HG03045 (cell line): Measurements from ENCODE around the gene CAB39L.
"Not testable (repeated sequence)": the region's sequence is repeated elsewhere in the genome, so short reads cannot be mapped to it uniquely, and the experiment has no call there.

Experiments
- ATAC-seq: cut with Tn5 transposase; IDR thresholded peaks from one replicate; pipeline ENCODE4 v1.9.1; 2021; ENCODE audit warnings: mild to moderate bottlenecking, moderate library complexity; ENCODE audit not compliant: unreplicated experiment

Gene CAB39L

DNA sequence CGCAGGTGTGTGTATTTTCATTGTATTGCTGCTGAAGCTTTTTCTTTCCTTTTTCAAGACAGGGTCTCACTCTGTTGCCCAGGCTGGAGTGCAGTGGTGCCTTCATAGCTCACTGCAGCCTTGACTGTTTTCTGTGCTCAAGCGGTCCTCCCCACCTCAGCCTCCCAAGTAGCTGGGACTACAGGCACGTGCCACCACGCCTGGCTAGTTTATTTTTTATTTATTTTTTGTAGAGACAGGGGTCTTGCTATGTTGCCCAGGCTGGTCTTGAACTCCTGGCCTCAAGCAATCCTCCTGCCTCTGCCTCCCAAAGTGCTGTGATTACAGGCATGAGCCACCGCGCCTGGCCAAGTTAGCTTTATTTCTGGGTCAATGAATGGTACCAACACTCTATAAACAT is 149.1 kb downstream of the CAB39L start:
- not testable (repeated sequence) for ATAC-seq

DNA sequence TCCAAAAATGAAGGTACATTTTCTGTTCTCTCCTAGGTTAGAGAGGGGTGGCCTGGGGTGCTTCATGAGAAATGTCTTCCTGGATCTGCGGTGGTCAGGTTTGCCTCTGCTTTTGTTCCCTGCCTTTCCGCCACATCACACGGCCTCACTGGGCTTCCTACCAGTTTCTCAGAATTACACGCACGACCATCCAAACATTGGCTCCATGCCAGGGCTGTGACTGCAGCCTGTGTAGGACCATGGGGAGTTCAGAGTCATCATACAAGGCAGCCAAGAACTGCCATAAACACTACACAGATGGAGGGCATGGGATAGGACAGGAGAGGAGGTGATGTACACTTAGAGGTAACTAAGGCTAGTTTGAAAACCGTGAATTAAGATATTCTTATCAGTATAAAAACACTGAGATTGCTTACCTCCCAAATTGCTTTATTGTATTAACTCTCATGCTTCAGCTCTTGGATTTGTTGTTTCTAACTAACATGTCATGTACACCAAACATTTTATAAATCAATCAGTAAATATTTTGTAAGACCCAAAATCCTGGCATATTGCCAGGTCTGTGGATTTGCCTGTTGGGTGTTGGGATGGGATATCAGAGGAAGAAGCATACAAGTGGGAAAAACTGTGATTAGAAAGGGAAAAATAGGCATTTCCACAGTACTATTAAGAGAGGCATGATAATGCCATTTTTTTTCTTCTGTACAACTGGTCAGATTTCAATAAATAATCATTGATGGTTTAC is 150.9 kb downstream of the CAB39L start:
- no peak for ATAC-seq

DNA sequence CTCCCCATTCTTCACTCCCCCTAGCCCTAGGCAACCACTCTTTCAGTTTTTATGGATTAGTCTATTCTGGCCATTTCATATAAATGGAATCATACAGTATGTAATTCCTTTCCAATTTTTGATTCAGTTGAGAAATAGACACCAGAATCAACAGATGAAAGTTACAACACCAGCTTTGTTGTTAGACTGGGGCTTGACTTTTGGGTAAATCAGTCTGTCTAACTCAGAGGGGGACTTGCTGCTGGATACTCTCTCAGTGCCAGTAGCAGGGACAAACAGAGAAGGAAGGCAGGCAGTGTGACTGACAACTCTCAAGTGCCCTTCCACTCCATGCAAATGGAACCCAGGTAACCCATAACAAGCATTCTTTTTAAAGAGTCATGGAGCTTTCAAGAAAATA is 155.4 kb downstream of the CAB39L start:
- no peak for ATAC-seq

GRCh38 chr13:49287995-49288394 is 155.9 kb downstream of the CAB39L start:
- no peak for ATAC-seq

DNA sequence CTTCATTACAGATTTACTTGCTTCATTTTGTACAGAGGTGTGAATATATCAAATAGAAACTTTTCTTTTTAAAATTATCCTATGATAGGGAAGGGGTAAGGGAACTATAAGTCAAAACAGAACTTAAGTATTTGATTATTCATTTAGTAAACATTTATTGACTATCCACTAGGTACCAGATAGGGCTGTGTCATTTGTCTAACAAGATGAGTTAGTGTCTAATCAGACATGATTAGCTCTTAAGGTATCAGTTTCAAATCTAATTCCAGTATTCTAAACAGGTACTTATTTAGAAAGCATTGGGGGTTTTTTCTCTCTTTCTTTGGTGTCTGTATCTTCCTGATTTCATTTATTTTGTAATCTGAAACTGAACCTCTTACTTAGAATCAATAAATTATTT is 164.0 kb downstream of the CAB39L start:
- no peak for ATAC-seq

GRCh38 chr13:49279112-49279511 is 164.8 kb downstream of the CAB39L start:
- ATAC-seq: no peak

DNA sequence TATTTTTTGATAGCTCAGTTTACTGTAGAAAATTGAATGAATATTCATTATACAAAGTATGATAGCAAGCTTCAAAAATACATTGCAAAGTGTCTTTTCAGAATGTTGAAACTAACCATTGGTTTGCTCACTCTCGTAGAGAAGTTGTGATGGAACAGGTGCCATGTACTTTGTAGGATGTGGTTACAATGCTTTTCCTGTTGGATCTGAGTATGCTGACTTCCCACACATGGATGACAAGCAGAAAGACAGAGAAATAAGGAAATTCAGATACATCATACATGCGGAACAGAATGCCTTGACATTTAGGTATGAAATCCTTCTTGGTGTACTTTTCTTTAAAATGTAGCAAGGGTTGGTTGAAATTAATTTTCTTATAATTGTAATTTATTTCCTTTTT is 165.7 kb downstream of the CAB39L start:
- no peak for ATAC-seq

DNA sequence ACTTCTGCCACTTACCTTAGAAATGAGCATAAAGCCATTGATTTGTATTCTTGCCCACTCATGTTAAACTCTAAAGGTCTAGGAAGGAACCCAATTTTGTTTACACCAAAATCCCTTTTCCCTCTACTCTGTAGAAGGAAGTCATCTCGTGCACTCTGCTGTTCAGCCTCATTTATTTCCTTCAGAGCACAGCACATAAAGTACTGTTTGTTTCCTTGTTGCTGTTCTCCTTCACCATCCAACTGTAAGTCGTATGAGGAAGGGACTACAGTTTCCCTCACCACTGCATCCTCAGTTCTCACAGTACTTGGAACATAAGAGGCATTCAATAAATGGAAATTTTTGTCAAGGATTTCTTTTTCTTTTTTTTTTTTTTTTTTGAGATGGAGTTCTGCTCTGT is 171.6 kb downstream of the CAB39L start:
- ATAC-seq: no peak

- no peak for ATAC-seq
Measured at GRCh38 chr13:49271264-49271663, 172.6 kb downstream of the CAB39L start.

DNA sequence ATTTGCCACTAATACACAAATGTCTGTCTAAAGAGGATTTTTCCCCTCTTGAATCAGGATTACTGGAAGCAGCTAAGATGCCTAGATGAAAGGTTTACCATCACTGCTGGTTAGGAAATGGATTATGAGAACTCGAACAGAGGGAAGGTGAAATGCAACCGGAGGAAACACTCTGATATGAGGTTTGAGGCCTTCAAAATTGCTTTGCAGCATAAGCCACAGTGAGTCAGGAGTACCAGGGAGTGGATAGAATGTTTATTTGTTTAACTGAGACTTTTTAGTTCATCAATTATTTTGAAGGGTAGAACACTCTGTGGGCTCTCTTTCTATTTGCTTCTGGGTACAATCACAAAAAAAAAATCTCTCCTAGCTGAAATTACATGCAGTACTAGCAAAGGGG is 178.0 kb downstream of the CAB39L start:
- no peak for ATAC-seq

GRCh38 chr13:49262634-49263033 is 181.2 kb downstream of the CAB39L start:
- no peak for ATAC-seq

DNA sequence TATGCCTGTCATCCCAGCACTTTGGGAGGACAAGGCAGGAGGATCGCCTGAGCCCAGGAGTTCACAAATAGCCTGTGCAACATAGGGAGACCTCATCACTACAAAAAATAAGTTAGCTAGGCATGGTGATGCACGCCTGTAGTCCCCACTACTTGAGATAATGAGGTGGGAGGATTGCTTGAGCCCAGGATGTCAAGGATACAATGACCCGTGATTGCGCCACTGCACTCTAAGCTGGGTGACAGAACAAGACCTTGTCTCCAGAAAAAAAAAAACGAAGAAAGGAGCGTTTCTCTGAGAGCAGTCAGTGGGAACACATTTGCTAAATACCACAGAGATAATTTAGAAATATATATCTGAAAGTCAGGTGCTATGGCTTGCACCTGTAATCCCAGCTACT is 184.3 kb downstream of the CAB39L start:
- no peak for ATAC-seq
